ENCODE measurements around the gene LINC00237. TPM values are rescaled to one million over a fixed set of nuclear protein-coding genes. Genes with fewer than 3 reads are reported as not detected.
A peak's percentile ranks its signal among the peaks of the same experiment; 100 is the strongest.

LINC00237 gene
- total RNA-seq, 1 donor from 2014 or later, result not detected

DNA sequence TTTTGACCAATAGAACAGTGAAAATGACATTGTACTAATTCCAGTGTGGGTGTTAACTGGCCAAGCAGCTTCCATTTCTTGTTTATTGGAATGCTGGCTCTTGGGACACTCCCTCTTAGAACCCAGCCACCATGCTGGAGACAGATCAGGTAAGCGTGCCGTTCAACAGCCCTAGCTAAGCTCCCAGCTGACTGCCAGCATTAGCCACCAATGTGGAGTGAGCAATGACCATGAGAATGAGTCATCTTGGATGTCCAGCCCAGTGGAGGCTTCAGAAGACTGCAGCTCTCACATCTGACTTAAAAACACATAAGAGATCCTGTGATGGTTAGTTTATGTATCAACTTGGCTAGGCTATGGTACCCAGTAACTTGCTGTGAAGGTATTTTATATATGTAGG, 3.0 kb upstream of the LINC00237 start:
- ChIA-PET POLR2A (no interaction called here), CTCF (no interaction called here)
- Mint-ChIP-seq H3K4me1 (peaks cover 6% of the 10 kb centered on the region), H3K27me3 (peaks cover 58% of the 10 kb centered on the region), H3K9me3 (no peaks in the 10 kb centered on the region), H3K36me3 (ENCODE audit: low read depth) (no peaks in the 10 kb centered on the region), H3K27ac (no peak overlapping the region), H3K4me3 (no peak overlapping the region)
- DNase-seq (no peak), ATAC-seq (ENCODE audit: low read depth) (no peak)
- TF ChIP-seq, protein P1, sequence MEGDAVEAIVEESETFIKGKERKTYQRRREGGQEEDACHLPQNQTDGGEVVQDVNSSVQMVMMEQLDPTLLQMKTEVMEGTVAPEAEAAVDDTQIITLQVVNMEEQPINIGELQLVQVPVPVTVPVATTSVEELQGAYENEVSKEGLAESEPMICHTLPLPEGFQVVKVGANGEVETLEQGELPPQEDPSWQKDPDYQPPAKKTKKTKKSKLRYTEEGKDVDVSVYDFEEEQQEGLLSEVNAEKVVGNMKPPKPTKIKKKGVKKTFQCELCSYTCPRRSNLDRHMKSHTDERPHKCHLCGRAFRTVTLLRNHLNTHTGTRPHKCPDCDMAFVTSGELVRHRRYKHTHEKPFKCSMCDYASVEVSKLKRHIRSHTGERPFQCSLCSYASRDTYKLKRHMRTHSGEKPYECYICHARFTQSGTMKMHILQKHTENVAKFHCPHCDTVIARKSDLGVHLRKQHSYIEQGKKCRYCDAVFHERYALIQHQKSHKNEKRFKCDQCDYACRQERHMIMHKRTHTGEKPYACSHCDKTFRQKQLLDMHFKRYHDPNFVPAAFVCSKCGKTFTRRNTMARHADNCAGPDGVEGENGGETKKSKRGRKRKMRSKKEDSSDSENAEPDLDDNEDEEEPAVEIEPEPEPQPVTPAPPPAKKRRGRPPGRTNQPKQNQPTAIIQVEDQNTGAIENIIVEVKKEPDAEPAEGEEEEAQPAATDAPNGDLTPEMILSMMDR (IDR thresholded peaks at IDR 0.05), result no peak
- intact Hi-C loops (cut with micrococcal nuclease), result no loop called here

DNA sequence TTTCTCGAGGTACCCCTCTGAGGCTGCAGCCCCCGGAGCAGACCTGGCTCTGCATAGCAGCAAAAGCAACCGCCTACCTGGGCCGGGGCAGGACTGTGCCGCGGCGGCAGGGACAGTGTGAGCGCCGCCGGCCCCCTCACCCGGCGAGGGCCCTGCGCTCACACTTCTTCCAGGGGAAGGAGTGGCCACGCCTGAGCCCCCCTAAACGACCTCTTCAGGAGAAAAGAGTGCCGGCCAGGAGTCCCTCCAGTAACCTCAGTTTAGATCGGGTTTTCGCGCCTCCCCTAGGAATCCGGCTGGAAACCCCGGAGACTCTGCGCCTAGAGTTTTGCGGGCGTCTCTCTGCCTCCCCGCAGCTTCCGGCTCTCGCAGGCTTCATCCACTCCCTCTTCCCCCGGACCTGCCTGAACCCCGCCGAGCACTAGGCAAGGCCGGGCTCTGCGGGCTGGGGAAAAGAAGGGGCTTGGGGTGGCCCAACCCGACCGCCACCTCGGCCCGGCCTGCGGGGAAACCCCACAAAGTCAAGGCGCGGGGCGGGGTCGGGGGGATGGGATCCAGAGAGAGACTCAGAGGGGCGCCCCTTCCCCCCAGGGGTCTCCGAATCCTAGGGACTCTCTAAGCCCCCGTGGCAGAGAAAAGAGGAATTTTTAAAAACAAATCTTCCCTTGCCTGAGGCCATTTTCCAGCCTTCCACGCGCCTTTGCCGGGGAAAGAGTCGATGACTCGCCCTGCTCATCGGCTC, 558 bp downstream of the LINC00237 start:
- intact Hi-C loops (cut with micrococcal nuclease), result no loop called here
- CTCF ChIA-PET, result no interaction called here
- TF ChIP-seq, protein P1 (IDR thresholded peaks at IDR 0.05), result no peak
- Mint-ChIP-seq H3K4me1 (peaks cover 29% of the 10 kb centered on the region), H3K27ac (no peak overlapping the region), H3K36me3 (ENCODE audit: low read depth) (no peaks in the 10 kb centered on the region), H3K4me3 (no peak overlapping the region), H3K9me3 (no peaks in the 10 kb centered on the region), H3K27me3 (peaks cover 70% of the 10 kb centered on the region)
- POLR2A ChIA-PET, result no interaction called here
- DNase-seq, result no peak
- no peak for ATAC-seq (ENCODE audit: low read depth)

DNA sequence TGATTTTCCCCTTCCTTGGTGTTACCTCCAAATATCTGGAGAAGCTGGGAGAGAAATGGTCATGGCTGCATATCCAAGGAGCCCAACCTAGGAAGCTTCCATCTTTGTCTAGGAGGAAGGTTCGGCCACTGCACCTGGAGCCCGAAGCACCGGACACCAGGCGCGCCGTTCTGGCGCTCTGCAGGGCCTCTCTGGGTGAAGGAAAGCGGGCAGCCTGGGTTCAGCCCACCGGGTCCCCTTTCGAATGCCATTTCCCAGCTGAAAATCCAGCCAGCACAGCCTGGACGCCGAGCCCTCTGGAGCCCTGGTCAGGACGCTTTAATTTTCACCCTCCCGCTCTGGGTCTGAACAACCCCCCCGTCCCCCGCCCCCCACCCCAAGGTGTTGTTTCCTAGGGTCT, 1.2 kb downstream of the LINC00237 start:
- Mint-ChIP-seq H3K27ac (no peak overlapping the region), H3K27me3 (peaks cover 69% of the 10 kb centered on the region), H3K4me1 (peaks cover 34% of the 10 kb centered on the region), H3K4me3 (no peak overlapping the region), H3K9me3 (no peaks in the 10 kb centered on the region), H3K36me3 (ENCODE audit: low read depth) (no peaks in the 10 kb centered on the region)
- no peak for ATAC-seq (ENCODE audit: low read depth)
- ChIA-PET POLR2A (interaction anchor here (0.7 kb wide), 1 partner anchor 22 kb away, joined by 3 read pairs; no protein-coding TSS in a partner anchor), CTCF (no interaction called here)
- DNase-seq, result no peak
- TF ChIP-seq, protein P1 (IDR thresholded peaks at IDR 0.05), result no peak
- intact Hi-C loops (cut with micrococcal nuclease), result no loop called here

DNA sequence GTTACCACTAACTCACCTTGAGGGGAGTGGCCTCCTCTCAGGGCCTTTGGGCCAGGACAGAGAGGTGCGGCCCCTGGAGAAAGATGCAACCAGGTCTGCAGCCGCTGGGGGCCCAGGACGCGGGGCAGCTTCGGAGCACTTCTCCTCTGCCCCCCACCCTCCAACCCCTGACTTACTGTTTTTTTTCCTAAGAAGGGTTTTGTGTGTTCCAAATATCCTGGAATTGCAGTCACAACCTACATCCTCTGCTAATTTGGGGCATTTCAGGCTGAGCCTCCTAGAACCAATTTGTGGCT, 1.7 kb downstream of the LINC00237 start:
- H3K9me3 Mint-ChIP-seq, result no peaks in the 10 kb centered on the region
- DNase-seq, result no peak
- ChIA-PET CTCF (no interaction called here), POLR2A (interaction anchor here (0.7 kb wide), 1 partner anchor 22 kb away, joined by 3 read pairs; no protein-coding TSS in a partner anchor)
- peaks cover 68% of the 10 kb centered on the region for H3K27me3 Mint-ChIP-seq
- H3K4me1 Mint-ChIP-seq, result peaks cover 38% of the 10 kb centered on the region
- intact Hi-C loops (cut with micrococcal nuclease), result no loop called here
- ATAC-seq (ENCODE audit: low read depth), result no peak
- H3K27ac Mint-ChIP-seq, result no peak overlapping the region
- no peaks in the 10 kb centered on the region for H3K36me3 Mint-ChIP-seq (ENCODE audit: low read depth)
- no peak overlapping the region for H3K4me3 Mint-ChIP-seq
- TF ChIP-seq, protein P1 (IDR thresholded peaks at IDR 0.05), result no peak

DNA sequence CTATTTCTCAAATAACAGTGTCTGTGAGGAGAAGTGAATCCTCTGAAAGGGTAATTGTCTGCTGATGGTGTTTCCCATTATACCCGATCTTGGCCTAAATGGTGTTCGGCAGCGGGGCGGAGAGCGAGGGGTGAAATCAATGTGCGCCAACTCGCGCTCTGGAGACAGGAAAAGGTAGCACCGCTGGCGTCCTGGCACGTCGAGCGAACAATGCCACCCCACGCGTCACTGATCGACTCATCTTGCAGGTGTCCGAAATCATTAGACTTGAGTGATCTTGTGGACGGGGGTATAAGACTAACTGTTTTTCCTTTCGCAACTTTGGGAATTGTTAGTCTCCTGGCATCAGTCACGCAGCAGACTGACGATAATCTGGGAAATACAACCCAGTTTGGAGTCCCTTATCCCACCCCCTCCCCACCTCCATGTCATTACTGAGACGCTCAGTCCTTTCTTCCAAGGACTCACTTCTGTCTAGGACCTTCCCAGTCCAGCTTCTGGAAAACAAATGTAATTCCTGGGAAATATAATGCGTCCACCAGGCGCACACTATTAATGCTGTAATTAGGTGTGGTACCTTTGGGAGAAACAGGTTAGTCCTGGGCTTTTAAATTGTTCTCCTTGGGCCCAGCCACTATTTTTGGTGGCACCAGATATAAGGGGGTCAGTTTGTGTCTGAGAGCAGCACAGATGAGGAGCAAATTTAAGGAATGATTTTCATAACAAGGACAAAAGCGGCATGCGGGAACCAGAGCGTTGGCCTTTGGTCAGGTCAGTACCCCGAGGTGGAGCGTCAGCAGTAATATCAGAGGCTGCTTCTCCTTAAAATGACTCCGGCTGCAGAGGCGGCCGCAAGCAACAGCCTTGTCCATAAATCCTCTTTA, 2.3 kb downstream of the LINC00237 start:
- POLR2A ChIA-PET, result no interaction called here
- Mint-ChIP-seq H3K4me1 (peaks cover 41% of the 10 kb centered on the region), H3K9me3 (no peaks in the 10 kb centered on the region)

More for the DNA sequence above, 2.3 kb downstream of the LINC00237 start:
- no peaks in the 10 kb centered on the region for H3K36me3 Mint-ChIP-seq (ENCODE audit: low read depth)
- TF ChIP-seq, protein P1 (IDR thresholded peaks at IDR 0.05), result no peak
- no peak overlapping the region for H3K27ac Mint-ChIP-seq
- ATAC-seq (ENCODE audit: low read depth) (no peak), DNase-seq (no peak)
- CTCF ChIA-PET, result no interaction called here
- H3K27me3 Mint-ChIP-seq, result peaks cover 69% of the 10 kb centered on the region
- peak overlapping the region; percentile 32 for H3K4me3 Mint-ChIP-seq
- intact Hi-C loops (cut with micrococcal nuclease), result no loop called here

Measured in activated B cell treated with CpG ODN at 0.5 μM for 24 hours (primary cell).